Chondrocyte (in vitro differentiated cells): Measurements from ENCODE around the gene UBE2M. TPM values are rescaled to one million over a fixed set of nuclear protein-coding genes. Genes with fewer than 3 reads are reported as not detected.
"Not testable (repeated sequence)": the region's sequence is repeated elsewhere in the genome, so short reads cannot be mapped to it uniquely, and the experiment has no call there.

Source experiments
- DNase-seq: peaks from one replicate; pipeline ENCODE4 v3.0.0; 2021; ENCODE audit warnings: mixed read lengths, low spot score
- H3K27ac Mint-ChIP-seq: one replicate; pipeline ENCODE4 v1.8.0; 2021; ENCODE audit warnings: mild to moderate bottlenecking, moderate library complexity, mixed read lengths; ENCODE audit not compliant: unreplicated experiment
- H3K27me3 Mint-ChIP-seq: 2 replicates; pipeline ENCODE4 v1.8.0; 2021; ENCODE audit warnings: low read depth, mixed read lengths
- H3K36me3 Mint-ChIP-seq: 2 replicates; pipeline ENCODE4 v1.8.0; 2021; ENCODE audit warnings: low read depth, mixed read lengths
- H3K4me1 Mint-ChIP-seq: 2 replicates; pipeline ENCODE4 v1.8.0; 2021; ENCODE audit warnings: low read depth, mild to moderate bottlenecking, mixed read lengths
- H3K4me3 Mint-ChIP-seq: one replicate; pipeline ENCODE4 v1.8.0; 2021; ENCODE audit warnings: mild to moderate bottlenecking, moderate library complexity, mixed read lengths; ENCODE audit not compliant: unreplicated experiment
- H3K9me3 Mint-ChIP-seq: 2 replicates; pipeline ENCODE4 v1.8.0; 2021; ENCODE audit warnings: low read depth, mixed read lengths
- CTCF ChIP-seq: fragments of 200-600 bp; sonication (generic); IDR thresholded peaks from 2 replicates; pipeline ENCODE4 v1.5.0; 2021; ENCODE audit warnings: antibody characterized with exemption, mild to moderate bottlenecking, moderate library complexity
- total RNA-seq: library from RNA; stranded (reverse); gene quantifications from 3 replicates; pipeline ENCODE4 v1.2.1, GENCODE V29; 2021

Gene UBE2M
- total RNA-seq, 1 donor from 2014 or later: 70.3 TPM

- no peak for TF ChIP-seq CTCF
- peak; percentile 42 for DNase-seq
- peaks cover 11% of the 10 kb centered on the region for H3K36me3 Mint-ChIP-seq
- peaks cover 26% of the 10 kb centered on the region for H3K4me1 Mint-ChIP-seq
- no peaks in the 10 kb centered on the region for H3K27me3 Mint-ChIP-seq
- no peak overlapping the region for H3K4me3 Mint-ChIP-seq
- peak overlapping the region; percentile 11 for H3K27ac Mint-ChIP-seq
- no peaks in the 10 kb centered on the region for H3K9me3 Mint-ChIP-seq
Observed at GRCh38 chr19:58578012-58578925, 19.9 kb upstream of the UBE2M start.

- not testable (repeated sequence) for DNase-seq, H3K36me3 Mint-ChIP-seq, H3K4me3 Mint-ChIP-seq, H3K27ac Mint-ChIP-seq, H3K9me3 Mint-ChIP-seq, H3K27me3 Mint-ChIP-seq
- peaks cover 26% of the 10 kb centered on the region for H3K4me1 Mint-ChIP-seq
Observed at GRCh38 chr19:58577581-58577980, 19.2 kb upstream of the UBE2M start.

GRCh38 chr19:58575183-58576041, 17.0 kb upstream of the UBE2M start:
- Mint-ChIP-seq H3K27me3 (no peaks in the 10 kb centered on the region), H3K4me3 (peak overlapping the region; percentile 85), H3K27ac (peak overlapping the region; percentile 99), H3K9me3 (no peaks in the 10 kb centered on the region), H3K36me3 (no peaks in the 10 kb centered on the region), H3K4me1 (peaks cover 32% of the 10 kb centered on the region)
- TF ChIP-seq CTCF: peak; percentile 31
- peak; percentile 95 for DNase-seq

- no peak for DNase-seq
- Mint-ChIP-seq H3K9me3 (no peaks in the 10 kb centered on the region), H3K4me1 (peaks cover 32% of the 10 kb centered on the region), H3K4me3 (peak overlapping the region; percentile 85), H3K27ac (peak overlapping the region; percentile 99), H3K36me3 (no peaks in the 10 kb centered on the region), H3K27me3 (no peaks in the 10 kb centered on the region)
- TF ChIP-seq CTCF: no peak
Observed at GRCh38 chr19:58573658-58574164, 15.3 kb upstream of the UBE2M start.

- TF ChIP-seq CTCF: peak; percentile 65
- H3K9me3 Mint-ChIP-seq: no peaks in the 10 kb centered on the region
Observed at GRCh38 chr19:58572818-58573657, 14.6 kb upstream of the UBE2M start, which contains the start of gene MZF1. MZF1 (minus strand) TSS chr19:58573335; CDS start chr19:58571389, 1,946 bp downstream.

More at GRCh38 chr19:58572818-58573657, 14.6 kb upstream of the UBE2M start, which contains the start of gene MZF1:
- Mint-ChIP-seq H3K4me1 (peaks cover 32% of the 10 kb centered on the region), H3K27me3 (no peaks in the 10 kb centered on the region), H3K4me3 (peak within 1 kb of the TSS; percentile 85), H3K27ac (peak within 1 kb of the TSS; percentile 99), H3K36me3 (no peaks in the 10 kb centered on the region)
- DNase-seq: peak; percentile 100
